Activated CD4-positive, alpha-beta T cell treated with anti-CD3 and anti-CD28 coated beads, Interleukin-2, amount 50 U/mL, for 1 hour (primary cell): Measurements from ENCODE around the gene PACRG.

Experiments
- DNase-seq: peaks from one replicate; pipeline ENCODE4 v3.0.0-alpha.2; 2020

The PACRG gene

DNA sequence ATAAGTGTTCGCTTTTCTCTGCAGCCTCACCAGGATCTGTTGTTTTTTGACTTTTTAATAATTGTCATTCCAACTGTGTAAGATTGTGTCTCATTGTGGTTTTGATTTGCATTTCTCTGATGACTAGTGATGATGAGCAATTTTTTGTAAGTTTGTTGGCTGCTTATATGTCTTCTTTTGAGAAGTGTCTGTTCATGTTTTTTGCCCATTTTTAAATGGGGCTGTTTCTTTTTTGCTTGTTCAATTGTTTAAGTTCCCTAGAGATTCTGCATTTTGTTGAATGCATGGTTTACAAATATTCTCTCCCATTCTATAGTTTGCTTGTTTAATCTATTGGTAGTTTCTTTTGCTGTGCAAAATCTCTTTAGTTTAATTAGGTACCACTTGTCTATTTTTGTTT, 295.9 kb downstream of the PACRG start:
- no peak for DNase-seq

DNA sequence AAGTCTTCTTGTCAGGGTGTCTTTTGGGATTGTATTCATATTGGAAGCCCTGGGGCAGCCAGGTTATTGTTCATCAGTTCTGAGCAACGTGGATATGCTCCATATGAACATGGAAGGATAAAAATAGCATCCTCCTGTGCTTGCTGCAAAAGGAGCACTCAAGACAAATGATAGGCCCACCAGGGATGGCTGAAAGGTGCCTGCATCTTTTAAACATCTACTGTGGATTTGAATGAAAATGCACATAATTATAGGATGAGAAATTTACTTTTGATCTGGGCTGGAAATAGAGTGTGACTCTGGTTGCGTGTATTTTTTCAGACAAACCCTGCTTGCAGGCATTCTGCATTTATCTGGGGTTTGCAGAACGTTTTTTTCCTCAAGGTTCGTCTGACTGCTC, 299.1 kb downstream of the PACRG start:
- DNase-seq: no peak

DNA sequence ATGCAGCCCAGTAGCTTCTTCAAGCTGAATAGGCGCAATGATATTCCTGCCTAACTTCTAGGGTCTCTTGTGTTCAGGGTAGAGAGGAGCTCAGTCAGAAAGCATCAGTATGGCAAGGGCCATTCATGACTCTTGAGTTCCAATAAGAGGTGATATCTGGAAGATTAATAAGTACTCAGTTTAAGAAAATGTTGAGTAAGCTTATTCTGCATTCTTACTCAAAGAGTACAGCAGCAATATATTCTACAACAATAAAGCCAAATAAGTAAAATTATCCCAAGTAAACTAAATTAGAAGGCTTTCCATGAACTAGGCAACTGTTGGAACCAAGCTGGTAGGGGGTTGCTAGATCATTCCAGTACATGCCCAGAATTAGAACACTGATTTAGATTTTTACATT, 303.2 kb downstream of the PACRG start:
- DNase-seq: no peak

DNA sequence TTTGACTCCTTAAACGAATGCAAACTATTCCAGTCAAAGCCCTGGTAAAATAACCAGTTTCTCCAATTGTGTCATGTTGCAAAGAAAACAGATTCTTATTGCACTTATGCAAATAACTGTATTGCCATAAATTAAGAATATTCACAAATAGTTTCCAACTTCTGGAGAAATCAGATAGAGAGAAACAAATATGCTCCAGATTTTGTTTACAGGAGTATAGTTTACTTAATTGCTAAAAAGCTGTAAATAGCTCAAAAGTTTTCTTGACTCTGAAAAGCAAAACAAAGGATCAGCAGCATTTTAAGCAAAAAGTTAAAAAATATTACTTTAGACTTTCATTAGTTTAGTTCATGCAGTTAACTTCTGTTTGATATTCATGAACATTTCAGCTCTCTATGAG, 304.2 kb downstream of the PACRG start:
- DNase-seq: no peak

DNA sequence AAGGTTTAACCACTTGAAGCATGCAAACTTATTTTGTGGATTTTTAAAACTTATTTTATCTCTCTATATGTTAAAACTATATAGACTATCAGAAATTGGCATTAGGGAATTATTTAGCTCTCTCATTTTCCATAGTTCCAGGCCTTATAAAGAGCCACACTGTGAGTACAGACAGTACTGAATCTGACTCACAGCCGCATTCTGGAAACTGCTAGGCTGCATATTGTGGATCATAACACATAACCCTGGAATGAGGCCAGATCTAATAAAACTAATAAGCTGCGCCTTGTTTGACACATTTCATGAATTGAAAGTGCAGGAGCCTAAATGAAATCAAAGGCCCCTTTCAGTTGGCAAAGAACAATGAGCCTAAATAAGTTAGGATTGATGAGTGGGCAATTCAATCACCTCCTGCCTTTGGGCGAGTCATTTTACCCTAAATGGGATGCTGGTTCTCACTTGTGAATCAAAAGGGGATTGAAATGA, 308.4 kb downstream of the PACRG start:
- DNase-seq: no peak

DNA sequence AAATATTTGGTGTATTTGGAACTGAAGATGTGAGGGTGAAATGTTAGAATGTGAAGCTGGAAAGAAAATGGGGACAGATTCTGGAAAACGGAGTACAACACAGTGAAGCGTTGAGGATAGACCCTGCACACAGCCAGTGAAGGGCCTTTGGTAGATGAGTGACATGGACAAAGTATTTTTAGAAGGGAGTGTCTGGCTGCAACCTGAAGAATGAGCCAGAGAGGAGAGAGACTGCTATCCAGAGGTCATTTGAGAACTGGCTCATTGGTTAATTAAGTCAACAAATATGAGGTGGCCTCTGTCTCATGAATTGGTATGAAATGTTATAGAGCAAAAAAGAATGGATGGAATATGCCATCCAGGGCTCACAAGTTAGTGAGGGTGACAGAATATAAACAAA, 310.5 kb downstream of the PACRG start:
- DNase-seq: no peak

DNA sequence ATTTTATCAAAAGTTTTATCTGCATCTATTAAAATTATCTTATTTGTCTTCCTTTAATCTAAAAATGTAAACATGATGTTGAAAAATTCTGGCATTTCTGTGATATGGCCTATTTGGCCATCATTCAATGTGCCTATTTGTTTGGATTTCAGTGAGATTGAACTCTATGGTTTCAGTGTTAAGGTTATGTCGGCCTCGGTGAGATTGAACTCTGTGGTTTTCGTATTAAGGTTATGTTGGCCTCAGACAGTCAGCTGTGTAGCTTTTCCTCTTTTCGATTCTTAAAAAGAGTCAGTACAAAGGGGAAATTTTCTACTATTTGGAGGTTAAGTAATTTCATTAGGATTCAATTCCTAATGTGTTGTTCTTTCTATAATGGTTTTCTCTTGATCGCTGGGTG, 320.6 kb downstream of the PACRG start:
- no peak for DNase-seq

GRCh38 chr6:163053667-163054344, 326.0 kb downstream of the PACRG start:
- DNase-seq: no peak

DNA sequence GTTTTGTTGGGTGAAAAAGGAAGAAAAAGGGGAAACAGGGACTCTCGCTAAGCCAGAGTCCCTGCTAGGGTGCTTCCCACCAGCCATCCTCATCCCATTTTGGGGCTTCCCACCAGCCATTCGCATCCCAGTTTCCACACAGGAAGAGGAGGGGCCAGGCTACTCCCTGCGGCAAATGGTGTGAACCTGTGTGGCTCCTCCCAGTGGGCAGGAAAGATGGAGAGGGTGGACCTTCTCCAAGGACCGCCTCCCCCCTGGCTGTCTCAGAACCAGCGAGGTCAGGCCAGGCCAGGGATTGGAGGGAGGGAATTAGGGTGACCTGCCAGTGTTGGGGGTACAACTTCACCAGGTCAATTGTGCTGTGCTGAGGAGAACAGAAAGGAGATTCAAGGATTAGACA, 326.9 kb downstream of the PACRG start:
- no peak for DNase-seq

- DNase-seq: no peak
Observed at GRCh38 chr6:163057260-163057659, 329.5 kb downstream of the PACRG start.

DNA sequence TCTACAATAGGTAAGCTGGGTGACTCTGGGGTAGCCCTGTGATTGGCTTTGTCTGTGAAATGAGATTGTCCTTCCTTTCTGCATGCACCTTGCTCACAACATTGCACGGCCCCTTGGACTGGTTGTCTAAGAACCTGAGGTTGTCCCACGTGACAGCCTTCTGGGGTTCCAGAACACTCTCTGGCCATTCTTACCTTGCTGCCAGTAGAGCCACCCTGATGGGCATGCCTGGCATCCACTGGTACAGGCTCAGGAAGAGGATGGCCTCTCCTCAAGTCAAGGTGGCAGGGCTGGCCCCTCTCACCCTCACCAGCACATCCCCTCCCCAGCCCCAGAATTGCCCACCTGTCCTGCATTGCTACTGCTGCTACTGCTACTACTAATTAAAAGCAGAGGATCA, 335.0 kb downstream of the PACRG start:
- no peak for DNase-seq

DNA sequence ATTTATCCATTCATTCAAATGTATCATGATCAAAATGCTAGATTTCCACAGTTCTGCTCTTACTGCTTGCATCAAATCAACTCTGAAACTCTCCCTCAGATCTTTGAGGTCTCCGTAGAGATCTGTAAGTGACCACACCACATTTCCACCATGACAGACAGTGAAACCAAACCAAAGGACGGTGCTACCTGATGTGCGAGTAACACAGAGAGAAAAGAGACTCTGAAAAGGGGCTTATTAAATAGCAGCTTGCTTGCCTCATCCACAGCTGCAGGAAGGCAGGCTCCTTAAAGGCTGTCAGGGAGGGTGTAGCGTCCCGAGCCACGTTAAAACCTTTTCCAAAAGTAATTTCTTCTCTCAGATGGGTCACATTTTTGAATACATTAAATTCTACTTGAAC, 335.8 kb downstream of the PACRG start:
- DNase-seq: no peak

DNA sequence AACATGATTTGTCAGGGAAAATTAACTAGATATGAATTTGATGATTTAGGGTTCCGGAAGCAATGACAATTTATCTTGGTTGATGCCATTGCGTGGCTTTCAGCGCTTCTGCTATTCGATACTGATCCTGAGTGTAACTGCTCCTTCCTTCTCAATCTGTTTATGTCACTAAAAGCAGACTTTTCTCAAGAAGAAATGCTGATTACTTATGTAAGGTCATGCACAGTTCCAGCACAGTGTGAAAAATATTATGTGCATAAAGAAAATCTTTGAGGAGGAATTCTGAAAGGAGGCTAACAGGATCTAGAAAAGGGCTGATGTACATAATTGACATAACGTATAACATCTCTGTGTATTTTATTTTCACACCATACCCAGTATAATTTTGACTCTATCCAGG, 336.6 kb downstream of the PACRG start:
- no peak for DNase-seq

GRCh38 chr6:163066200-163066599, 338.4 kb downstream of the PACRG start:
- DNase-seq: no peak

DNA sequence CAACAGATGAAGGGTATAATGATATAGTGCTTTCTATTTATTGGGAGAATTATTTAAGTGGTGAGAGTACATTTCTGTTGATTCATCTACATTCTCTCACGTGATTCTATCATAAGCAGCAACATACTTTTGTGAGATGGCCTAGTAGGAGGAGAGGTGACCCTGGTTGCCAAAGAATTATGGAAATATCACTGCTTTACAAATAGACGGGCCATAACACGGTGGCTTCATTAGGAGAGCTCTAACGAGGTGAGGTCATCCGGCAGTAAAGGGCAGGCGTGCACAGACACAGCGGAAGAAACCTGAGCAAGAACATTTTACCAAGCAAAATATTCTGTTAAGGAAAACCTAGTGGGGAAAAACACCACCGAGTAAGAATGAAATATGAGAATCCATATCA, 349.4 kb downstream of the PACRG start:
- no peak for DNase-seq

DNA sequence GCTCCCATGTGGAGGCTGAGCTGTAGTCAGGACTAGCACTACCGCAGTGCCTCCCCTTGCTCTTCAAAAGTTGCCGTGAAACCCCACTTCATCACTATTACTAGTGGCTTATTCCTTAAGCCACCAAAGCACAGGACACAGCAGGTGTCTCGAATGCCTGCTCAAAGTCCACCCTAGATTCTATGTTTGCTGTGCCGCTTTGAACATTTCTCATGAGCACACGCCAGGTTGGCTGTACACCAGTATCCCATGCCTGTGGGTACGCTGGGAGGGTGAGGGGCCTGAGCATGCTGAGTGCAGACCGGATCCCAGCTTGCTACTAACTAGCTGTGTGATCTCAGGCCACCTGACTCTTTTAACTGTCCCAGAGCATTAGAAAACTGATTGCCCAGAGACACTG, 350.9 kb downstream of the PACRG start:
- no peak for DNase-seq

- DNase-seq: no peak
Observed at GRCh38 chr6:163080228-163080627, 352.5 kb downstream of the PACRG start.

GRCh38 chr6:163083141-163083540, 355.4 kb downstream of the PACRG start:
- no peak for DNase-seq

DNA sequence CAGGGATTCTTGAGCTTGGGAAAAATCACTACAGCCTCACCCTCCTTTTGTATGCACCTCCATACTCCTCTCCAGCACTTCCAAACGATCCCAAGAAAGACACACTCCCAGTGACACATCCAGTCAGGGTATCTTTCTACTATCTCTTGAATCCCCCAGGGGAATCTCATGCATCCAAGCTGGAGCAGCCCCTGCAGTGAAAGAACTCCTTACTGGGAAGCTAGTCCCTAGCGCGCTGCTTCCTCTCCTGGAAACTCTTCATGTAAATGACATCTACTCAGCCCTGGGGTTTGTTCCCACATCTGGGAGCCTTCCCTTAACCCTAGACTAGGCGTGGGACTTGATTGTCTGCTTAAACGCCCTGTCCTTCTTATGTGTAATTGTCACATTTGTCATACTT, 357.7 kb downstream of the PACRG start:
- no peak for DNase-seq

DNA sequence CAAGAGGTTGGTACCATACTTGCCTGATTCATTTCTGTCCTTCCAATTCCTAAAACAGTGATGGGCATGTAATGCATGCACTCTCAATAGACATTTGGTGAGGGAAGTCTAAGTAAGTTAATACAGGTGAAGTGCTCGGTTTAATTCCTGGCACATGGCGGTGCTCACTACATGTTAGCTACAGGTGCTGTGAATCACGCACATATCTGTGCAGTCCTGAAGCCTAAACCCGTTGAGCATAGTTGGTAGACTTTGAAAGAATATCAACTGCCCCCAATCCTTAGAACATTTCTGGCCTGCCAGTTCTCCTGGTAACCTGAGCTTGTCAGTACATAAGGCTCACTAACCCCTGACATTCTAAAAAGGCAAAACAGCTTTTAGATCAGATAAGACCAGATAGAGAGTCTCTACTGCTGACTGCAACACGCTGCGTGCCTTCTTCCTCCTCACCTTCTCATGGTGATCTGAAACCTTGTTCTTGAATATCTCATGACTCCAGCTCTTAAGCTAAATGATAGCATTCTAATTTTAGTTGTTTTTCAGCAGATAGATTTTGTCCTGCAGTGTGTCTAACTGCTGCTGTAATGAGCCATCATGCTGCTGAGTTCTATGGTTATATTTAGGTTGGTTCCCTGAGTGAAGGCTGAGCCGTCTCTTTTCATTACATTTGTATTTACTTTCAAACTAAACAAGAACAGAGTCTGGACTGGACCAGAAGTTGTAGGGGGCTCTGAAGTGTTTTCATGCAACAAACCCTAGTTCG, 358.3 kb downstream of the PACRG start:
- no peak for DNase-seq

DNA sequence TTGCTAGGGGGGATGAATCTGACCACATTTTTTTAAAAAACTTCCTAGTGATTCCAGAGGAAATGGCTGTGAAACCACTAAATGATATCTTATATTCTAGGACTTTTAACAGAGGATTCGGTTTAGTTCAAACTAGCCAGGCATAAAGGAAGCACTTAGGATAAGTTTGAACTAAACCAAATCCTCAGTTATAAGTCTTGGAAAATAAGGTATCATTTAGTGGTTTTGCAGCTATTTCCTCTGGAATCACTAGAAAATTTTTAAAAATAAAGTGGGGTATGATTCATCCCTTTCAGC, 358.8 kb downstream of the PACRG start:
- no peak for DNase-seq

- no peak for DNase-seq
Observed at GRCh38 chr6:163087981-163088380, 360.2 kb downstream of the PACRG start.

GRCh38 chr6:163092876-163093275, 365.1 kb downstream of the PACRG start:
- no peak for DNase-seq

- no peak for DNase-seq
Observed at GRCh38 chr6:163094881-163095280, 367.1 kb downstream of the PACRG start.

DNA sequence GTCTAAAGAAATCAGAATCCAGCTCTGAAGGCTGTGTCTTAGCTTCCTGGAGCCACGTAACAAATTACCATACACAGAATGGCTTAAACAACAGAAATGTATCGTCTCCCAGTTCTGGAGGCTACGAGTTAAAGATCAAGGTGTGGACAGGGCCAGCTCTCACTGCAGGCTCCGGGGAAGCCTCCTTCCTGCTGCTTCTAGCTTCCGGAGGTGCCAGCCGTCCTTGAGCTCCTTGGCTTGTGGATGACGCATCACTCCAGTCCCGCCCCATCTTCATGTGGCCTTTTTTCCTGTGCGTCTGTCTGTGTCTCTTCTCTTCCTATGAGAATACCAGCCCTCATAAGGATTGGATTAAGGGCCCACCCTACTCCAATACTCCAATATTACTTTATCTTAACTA, 367.6 kb downstream of the PACRG start:
- DNase-seq: no peak
